ENCODE measurements around the gene VIM. TPM values are rescaled to one million over a fixed set of nuclear protein-coding genes. Genes with fewer than 3 reads are reported as not detected.

The VIM gene
- total and polyA plus RNA-seq, 2 experiments from 2014 or later: 131 to 228 TPM

DNA sequence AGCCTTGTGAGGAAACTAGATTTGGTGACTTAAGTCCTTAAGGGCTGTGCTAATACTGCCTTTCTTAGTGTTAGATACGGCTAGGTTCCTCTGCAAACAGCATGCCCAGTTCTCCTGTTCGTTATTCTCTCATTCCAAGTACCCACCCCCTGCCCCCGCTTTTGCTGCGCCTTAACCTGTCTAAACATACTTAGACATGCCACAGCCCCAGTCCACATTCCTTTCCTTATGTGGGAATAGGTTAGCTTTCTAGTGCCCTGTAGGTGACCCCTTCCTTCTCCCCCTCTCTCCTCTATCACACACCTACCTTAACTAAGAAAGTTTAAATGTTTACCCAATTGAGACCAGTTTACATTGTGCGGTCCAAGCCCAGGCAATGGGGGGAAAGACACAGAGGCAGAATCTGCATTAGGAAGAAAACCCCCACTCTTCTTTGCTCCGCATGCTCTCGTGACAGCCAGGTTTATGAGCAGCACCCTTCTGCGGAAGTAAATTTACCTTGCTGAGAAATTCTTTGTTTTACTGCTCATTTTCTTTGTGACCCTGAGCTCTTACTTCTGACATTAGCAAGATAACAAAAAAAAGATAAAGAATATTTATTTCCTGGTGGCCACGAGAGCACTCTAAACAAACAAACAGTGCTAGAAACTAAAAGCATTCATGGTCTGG lies 48.8 kb downstream of the VIM start:
- Histone ChIP-seq H4K20me1 (replicated peaks; ENCODE audit: insufficient read depth) (no peaks in the 10 kb centered on the region), H3K27me3 (ENCODE audit: insufficient read depth) (no peaks in the 10 kb centered on the region), H3K9me2 (ENCODE audit: insufficient read depth) (no peaks in the 10 kb centered on the region), H3K4me3 (no peak overlapping the region), H3K4me1 (ENCODE audit: insufficient read depth) (no peaks in the 10 kb centered on the region), H3K36me3 (ENCODE audit: insufficient read depth) (no peaks in the 10 kb centered on the region; the same call in 1 of the 2 replicates), H3K79me2 (replicated peaks; ENCODE audit: insufficient read depth) (no peaks in the 10 kb centered on the region), H3K27ac (ENCODE audit: low read depth) (no peak overlapping the region), H3F3A (replicated peaks; ENCODE audit: low read depth) (no peaks in the 10 kb centered on the region), H2AFZ (no peak overlapping the region), H3K4me2 (no peak overlapping the region)
- Mint-ChIP-seq H3K27ac (no peak overlapping the region), H3K4me3 (no peak overlapping the region), H3K36me3 (ENCODE audit: low read depth) (peaks cover 27% of the 10 kb centered on the region), H3K27me3 (ENCODE audit: insufficient read depth, low read depth, poor library complexity) (peaks cover 5% of the 10 kb centered on the region), H3K9me3 (peaks cover 56% of the 10 kb centered on the region), H3K4me1 (no peaks in the 10 kb centered on the region)
- DNase-seq (ENCODE audit: low spot score) (no peak), ATAC-seq (no peak)
- TF ChIP-seq, protein P1, sequence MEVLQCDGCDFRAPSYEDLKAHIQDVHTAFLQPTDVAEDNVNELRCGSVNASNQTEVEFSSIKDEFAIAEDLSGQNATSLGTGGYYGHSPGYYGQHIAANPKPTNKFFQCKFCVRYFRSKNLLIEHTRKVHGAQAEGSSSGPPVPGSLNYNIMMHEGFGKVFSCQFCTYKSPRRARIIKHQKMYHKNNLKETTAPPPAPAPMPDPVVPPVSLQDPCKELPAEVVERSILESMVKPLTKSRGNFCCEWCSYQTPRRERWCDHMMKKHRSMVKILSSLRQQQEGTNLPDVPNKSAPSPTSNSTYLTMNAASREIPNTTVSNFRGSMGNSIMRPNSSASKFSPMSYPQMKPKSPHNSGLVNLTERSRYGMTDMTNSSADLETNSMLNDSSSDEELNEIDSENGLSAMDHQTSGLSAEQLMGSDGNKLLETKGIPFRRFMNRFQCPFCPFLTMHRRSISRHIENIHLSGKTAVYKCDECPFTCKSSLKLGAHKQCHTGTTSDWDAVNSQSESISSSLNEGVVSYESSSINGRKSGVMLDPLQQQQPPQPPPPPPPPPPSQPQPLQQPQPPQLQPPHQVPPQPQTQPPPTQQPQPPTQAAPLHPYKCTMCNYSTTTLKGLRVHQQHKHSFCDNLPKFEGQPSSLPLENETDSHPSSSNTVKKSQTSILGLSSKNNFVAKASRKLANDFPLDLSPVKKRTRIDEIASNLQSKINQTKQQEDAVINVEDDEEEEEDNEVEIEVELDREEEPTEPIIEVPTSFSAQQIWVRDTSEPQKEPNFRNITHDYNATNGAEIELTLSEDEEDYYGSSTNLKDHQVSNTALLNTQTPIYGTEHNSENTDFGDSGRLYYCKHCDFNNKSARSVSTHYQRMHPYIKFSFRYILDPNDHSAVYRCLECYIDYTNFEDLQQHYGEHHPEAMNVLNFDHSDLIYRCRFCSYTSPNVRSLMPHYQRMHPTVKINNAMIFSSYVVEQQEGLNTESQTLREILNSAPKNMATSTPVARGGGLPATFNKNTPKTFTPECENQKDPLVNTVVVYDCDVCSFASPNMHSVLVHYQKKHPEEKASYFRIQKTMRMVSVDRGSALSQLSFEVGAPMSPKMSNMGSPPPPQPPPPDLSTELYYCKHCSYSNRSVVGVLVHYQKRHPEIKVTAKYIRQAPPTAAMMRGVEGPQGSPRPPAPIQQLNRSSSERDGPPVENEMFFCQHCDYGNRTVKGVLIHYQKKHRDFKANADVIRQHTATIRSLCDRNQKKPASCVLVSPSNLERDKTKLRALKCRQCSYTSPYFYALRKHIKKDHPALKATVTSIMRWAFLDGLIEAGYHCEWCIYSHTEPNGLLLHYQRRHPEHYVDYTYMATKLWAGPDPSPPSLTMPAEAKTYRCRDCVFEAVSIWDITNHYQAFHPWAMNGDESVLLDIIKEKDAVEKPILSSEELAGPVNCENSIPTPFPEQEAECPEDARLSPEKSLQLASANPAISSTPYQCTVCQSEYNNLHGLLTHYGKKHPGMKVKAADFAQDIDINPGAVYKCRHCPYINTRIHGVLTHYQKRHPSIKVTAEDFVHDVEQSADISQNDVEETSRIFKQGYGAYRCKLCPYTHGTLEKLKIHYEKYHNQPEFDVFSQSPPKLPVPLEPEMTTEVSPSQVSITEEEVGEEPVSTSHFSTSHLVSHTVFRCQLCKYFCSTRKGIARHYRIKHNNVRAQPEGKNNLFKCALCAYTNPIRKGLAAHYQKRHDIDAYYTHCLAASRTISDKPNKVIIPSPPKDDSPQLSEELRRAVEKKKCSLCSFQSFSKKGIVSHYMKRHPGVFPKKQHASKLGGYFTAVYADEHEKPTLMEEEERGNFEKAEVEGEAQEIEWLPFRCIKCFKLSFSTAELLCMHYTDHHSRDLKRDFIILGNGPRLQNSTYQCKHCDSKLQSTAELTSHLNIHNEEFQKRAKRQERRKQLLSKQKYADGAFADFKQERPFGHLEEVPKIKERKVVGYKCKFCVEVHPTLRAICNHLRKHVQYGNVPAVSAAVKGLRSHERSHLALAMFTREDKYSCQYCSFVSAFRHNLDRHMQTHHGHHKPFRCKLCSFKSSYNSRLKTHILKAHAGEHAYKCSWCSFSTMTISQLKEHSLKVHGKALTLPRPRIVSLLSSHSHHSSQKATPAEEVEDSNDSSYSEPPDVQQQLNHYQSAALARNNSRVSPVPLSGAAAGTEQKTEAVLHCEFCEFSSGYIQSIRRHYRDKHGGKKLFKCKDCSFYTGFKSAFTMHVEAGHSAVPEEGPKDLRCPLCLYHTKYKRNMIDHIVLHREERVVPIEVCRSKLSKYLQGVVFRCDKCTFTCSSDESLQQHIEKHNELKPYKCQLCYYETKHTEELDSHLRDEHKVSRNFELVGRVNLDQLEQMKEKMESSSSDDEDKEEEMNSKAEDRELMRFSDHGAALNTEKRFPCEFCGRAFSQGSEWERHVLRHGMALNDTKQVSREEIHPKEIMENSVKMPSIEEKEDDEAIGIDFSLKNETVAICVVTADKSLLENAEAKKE (CRISPR knock-in tag; IDR thresholded peaks at IDR 0.05): no peak
- TF ChIP-seq CREB1 (CRISPR knock-in tag; IDR thresholded peaks at IDR 0.05; ENCODE audit: low read depth): no peak
- no peak for TF ChIP-seq JUNB (IDR thresholded peaks at IDR 0.05; ENCODE audit: unreplicated experiment)
- TF ChIP-seq, protein P2, sequence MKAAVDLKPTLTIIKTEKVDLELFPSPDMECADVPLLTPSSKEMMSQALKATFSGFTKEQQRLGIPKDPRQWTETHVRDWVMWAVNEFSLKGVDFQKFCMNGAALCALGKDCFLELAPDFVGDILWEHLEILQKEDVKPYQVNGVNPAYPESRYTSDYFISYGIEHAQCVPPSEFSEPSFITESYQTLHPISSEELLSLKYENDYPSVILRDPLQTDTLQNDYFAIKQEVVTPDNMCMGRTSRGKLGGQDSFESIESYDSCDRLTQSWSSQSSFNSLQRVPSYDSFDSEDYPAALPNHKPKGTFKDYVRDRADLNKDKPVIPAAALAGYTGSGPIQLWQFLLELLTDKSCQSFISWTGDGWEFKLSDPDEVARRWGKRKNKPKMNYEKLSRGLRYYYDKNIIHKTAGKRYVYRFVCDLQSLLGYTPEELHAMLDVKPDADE (IDR thresholded peaks at IDR 0.05): no peak
- TF ChIP-seq, protein P3, sequence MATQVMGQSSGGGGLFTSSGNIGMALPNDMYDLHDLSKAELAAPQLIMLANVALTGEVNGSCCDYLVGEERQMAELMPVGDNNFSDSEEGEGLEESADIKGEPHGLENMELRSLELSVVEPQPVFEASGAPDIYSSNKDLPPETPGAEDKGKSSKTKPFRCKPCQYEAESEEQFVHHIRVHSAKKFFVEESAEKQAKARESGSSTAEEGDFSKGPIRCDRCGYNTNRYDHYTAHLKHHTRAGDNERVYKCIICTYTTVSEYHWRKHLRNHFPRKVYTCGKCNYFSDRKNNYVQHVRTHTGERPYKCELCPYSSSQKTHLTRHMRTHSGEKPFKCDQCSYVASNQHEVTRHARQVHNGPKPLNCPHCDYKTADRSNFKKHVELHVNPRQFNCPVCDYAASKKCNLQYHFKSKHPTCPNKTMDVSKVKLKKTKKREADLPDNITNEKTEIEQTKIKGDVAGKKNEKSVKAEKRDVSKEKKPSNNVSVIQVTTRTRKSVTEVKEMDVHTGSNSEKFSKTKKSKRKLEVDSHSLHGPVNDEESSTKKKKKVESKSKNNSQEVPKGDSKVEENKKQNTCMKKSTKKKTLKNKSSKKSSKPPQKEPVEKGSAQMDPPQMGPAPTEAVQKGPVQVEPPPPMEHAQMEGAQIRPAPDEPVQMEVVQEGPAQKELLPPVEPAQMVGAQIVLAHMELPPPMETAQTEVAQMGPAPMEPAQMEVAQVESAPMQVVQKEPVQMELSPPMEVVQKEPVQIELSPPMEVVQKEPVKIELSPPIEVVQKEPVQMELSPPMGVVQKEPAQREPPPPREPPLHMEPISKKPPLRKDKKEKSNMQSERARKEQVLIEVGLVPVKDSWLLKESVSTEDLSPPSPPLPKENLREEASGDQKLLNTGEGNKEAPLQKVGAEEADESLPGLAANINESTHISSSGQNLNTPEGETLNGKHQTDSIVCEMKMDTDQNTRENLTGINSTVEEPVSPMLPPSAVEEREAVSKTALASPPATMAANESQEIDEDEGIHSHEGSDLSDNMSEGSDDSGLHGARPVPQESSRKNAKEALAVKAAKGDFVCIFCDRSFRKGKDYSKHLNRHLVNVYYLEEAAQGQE (IDR thresholded peaks at IDR 0.05; ENCODE audit: unreplicated experiment): no peak
- TF ChIP-seq, protein P4, sequence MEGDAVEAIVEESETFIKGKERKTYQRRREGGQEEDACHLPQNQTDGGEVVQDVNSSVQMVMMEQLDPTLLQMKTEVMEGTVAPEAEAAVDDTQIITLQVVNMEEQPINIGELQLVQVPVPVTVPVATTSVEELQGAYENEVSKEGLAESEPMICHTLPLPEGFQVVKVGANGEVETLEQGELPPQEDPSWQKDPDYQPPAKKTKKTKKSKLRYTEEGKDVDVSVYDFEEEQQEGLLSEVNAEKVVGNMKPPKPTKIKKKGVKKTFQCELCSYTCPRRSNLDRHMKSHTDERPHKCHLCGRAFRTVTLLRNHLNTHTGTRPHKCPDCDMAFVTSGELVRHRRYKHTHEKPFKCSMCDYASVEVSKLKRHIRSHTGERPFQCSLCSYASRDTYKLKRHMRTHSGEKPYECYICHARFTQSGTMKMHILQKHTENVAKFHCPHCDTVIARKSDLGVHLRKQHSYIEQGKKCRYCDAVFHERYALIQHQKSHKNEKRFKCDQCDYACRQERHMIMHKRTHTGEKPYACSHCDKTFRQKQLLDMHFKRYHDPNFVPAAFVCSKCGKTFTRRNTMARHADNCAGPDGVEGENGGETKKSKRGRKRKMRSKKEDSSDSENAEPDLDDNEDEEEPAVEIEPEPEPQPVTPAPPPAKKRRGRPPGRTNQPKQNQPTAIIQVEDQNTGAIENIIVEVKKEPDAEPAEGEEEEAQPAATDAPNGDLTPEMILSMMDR (conservative IDR thresholded peaks at IDR 0.05; ENCODE audit: low read depth in 2 of 2): no peak
- TF ChIP-seq EZH2phosphoT487 (IDR thresholded peaks at IDR 0.05; ENCODE audit: unreplicated experiment): no peak
- no peak for TF ChIP-seq POLR2AphosphoS5 (IDR thresholded peaks at IDR 0.05; ENCODE audit: low read depth)
- TF ChIP-seq NANOG (IDR thresholded peaks at IDR 0.05; ENCODE audit: borderline replicate concordance): no peak
- TF ChIP-seq EZH2 (IDR thresholded peaks at IDR 0.05; ENCODE audit: low read depth, unreplicated experiment): no peak
